ENCODE results near the gene INPP5D.

DNA sequence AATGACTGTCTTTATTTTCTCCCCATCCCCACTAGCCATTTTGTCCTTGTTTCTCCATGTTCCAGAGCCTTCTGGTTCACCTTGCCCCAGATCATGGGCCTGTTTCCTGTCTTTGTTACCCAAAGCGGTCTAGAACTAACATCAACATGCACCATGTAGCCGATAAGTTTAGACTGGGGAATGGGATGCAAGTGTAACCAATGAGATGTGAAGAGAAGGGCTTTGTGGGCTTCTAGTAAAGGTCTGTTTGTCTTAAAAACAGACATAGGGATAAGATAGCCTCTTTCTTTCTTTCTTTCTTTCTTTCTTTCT, 25.7 kb downstream of the INPP5D start:
- TF ChIP-seq CTCF (IDR thresholded peaks at IDR 0.05) (no peak), POLR2AphosphoS5 (IDR thresholded peaks at IDR 0.05) (no peak), POLR2A (IDR thresholded peaks at IDR 0.05) (no peak), EP300 (IDR thresholded peaks at IDR 0.05) (no peak)

Measured in stomach (tissue), 4 donors.